Measurements from ENCODE around the gene CDK2AP2. TPM values are rescaled to one million over a fixed set of nuclear protein-coding genes. Genes with fewer than 3 reads are reported as not detected.
"Not testable (repeated sequence)": the region's sequence is repeated elsewhere in the genome, so short reads cannot be mapped to it uniquely, and the experiment has no call there.

CDK2AP2 gene
- 159 and 166 TPM in 2 replicates for total RNA-seq

- intact Hi-C loops (cut with micrococcal nuclease), result loop anchor here (1.0 to 10.0 kb wide), 6 partner anchors 44 to 666 kb away; partner anchors contain the start of genes KDM2A, NDUFV1, POLD4 and RCE1
These were observed at the start of gene CDK2AP2 for GRCh38 chr11:67507864-67508485. TSS of gene CDK2AP2 (minus strand) at chr11:67508162. CDS start at chr11:67508082, 80 bp downstream.

- intact Hi-C loops (cut with micrococcal nuclease), result no loop called here
These were observed 48.3 kb upstream of the CDK2AP2 start for GRCh38 chr11:67556244-67556643.

- intact Hi-C loops (cut with micrococcal nuclease), result not testable (repeated sequence)
These were observed 43.7 kb upstream of the CDK2AP2 start for GRCh38 chr11:67551697-67552096.

- intact Hi-C loops (cut with micrococcal nuclease), result no loop called here
These were observed 43.2 kb upstream of the CDK2AP2 start for GRCh38 chr11:67551127-67551526.

- intact Hi-C loops (cut with micrococcal nuclease), result no loop called here
These were observed 40.7 kb upstream of the CDK2AP2 start for GRCh38 chr11:67548555-67549110.

GRCh38 chr11:67548112-67548511 lies 40.1 kb upstream of the CDK2AP2 start:
- intact Hi-C loops (cut with micrococcal nuclease), result not testable (repeated sequence)

GRCh38 chr11:67545280-67545679 lies 37.3 kb upstream of the CDK2AP2 start:
- intact Hi-C loops (cut with micrococcal nuclease), result no loop called here

GRCh38 chr11:67544616-67545242 lies 36.8 kb upstream of the CDK2AP2 start:
- intact Hi-C loops (cut with micrococcal nuclease), result no loop called here

GRCh38 chr11:67543585-67543984 lies 35.6 kb upstream of the CDK2AP2 start:
- intact Hi-C loops (cut with micrococcal nuclease), result no loop called here

GRCh38 chr11:67542971-67543370 lies 35.0 kb upstream of the CDK2AP2 start:
- intact Hi-C loops (cut with micrococcal nuclease), result no loop called here

- intact Hi-C loops (cut with micrococcal nuclease), result no loop called here
These were observed 34.2 kb upstream of the CDK2AP2 start for GRCh38 chr11:67542169-67542568.

- intact Hi-C loops (cut with micrococcal nuclease), result no loop called here
These were observed 33.2 kb upstream of the CDK2AP2 start for GRCh38 chr11:67541198-67541597.

GRCh38 chr11:67539550-67539949 lies 31.6 kb upstream of the CDK2AP2 start:
- intact Hi-C loops (cut with micrococcal nuclease), result no loop called here

- intact Hi-C loops (cut with micrococcal nuclease), result no loop called here
These were observed 31.0 kb upstream of the CDK2AP2 start for GRCh38 chr11:67538823-67539505.

- intact Hi-C loops (cut with micrococcal nuclease), result no loop called here
These were observed 30.3 kb upstream of the CDK2AP2 start for GRCh38 chr11:67538306-67538705.

GRCh38 chr11:67535561-67535960 lies 27.6 kb upstream of the CDK2AP2 start:
- intact Hi-C loops (cut with micrococcal nuclease), result no loop called here

- intact Hi-C loops (cut with micrococcal nuclease), result no loop called here
These were observed 26.2 kb upstream of the CDK2AP2 start for GRCh38 chr11:67534070-67534679.

- intact Hi-C loops (cut with micrococcal nuclease), result no loop called here
These were observed 24.9 kb upstream of the CDK2AP2 start for GRCh38 chr11:67532889-67533288.

GRCh38 chr11:67530282-67530592 lies 22.3 kb upstream of the CDK2AP2 start:
- intact Hi-C loops (cut with micrococcal nuclease), result no loop called here

GRCh38 chr11:67528376-67528775 lies 20.4 kb upstream of the CDK2AP2 start:
- intact Hi-C loops (cut with micrococcal nuclease), result no loop called here

GRCh38 chr11:67525275-67525976 lies 17.5 kb upstream of the CDK2AP2 start:
- intact Hi-C loops (cut with micrococcal nuclease), result no loop called here

All from T-helper 2 cell treated with Interferon-gamma antibody and Interleukin-4, amounts not matched to agents 100 ng/mL and 5 ng/mL, for 36 hours (primary cell).